Uterine smooth muscle cell (primary cell): ENCODE measurements around the gene APLP1. TPM values are rescaled to one million over a fixed set of nuclear protein-coding genes. Genes with fewer than 3 reads are reported as not detected.

Source experiments
- total RNA-seq: library from RNA; depleted of rRNA; stranded (reverse); fragments of >200 nt; gene quantifications from 2 replicates; pipeline ENCODE4 v1.2.3, GENCODE V29; 2014

APLP1 gene
- total RNA-seq = 3.5 and 6.7 TPM in 2 replicates

DNA sequence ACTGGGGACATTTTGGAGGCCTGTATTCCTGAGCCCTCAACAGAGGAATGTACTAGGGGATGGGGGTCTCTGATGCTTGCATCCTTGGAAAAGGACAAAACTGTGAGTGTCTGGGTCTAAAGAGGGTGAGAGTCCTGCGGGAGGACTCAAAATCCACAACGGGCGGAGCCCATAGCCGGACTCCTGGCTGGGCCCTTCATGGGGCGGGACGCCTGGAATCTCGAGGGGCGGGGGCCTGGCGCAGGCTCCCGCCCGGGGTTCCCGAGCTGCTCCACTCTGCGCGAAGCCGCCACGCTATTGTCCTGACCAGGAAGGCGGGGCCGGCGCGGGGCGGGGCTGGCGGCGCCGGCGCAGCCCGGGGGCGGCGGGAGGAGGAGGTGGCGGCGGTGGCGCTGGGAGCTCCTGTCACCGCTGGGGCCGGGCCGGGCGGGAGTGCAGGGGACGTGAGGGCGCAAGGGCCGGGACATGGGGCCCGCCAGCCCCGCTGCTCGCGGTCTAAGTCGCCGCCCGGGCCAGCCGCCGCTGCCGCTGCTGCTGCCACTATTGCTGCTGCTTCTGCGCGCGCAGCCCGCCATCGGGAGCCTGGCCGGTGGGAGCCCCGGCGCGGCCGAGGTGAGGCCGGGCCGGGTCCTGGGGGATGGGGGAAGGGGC is at the start of gene APLP1:
TSS of gene APLP1 (plus strand) at position 403 of the 651 bp plus-strand sequence. CDS start at position 466, 63 bp downstream.

DNA sequence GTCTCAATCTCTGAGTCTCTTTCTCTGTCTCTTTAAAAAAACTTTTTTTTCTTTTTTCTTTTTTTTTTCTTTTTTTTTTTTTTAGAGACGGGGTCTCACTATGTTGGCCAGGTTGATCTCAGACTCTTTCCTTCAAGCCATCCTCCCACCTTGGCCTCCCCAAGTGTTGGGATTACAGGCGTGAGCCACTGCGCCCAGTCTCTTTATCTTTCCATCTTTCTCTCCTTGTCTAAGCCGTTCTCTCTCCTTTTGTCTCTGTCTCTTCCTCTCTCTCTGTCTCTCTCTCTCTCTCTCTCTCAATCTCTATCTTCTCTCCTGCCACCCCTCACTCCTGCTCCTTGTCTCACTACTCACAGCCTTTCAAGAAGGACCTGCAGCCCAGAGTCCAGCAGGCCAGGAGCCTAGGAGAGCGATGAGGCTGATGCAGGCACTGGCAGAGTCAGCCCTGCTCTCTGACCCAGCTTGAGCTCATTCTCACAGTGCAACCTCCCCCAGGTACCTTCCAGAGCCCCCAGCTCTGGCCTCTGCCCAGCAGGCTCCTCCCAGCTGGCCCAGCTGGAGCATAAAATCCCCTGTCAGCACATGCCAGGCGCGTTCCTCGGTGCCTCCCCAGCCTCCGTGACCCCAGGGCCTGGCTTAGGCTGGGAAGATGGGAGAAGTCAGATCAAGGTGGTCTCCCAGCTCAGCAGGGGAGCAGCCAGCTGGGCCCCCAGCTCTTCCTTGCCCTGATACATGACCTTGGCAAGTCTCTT is 16.2 kb upstream of the APLP1 start, which contains the start of gene NPHS1:
TSS of gene NPHS1 (minus strand) at position 476 of the 752 bp plus-strand sequence. CDS start 667 bp downstream, outside the sequence.

DNA sequence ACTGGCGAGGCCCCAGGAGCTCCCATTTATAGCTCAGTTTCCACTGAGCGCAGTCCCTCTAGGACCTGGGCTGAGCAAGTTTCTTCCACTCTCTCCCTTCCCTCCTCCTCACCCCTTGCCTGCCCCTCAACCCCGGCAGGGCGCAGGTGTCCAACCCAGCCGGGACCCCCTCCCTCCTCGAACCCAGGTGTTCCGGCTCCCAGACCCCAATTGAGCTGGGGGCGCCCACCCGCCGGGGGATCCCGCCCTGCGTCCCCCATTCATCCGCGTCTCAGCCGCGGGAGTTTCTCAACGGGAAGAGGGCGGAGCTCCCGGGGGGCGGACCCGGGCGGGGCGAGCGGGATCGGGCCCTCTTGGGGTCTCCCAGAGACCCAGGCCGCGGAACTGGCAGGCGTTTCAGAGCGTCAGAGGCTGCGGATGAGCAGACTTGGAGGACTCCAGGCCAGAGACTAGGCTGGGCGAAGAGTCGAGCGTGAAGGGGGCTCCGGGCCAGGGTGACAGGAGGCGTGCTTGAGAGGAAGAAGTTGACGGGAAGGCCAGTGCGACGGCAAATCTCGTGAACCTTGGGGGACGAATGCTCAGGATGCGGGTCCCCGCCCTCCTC is 11.7 kb upstream of the APLP1 start, which contains the start of gene KIRREL2:
TSS of gene KIRREL2 (plus strand) at position 366 of the 604 bp plus-strand sequence. CDS start at position 575, 209 bp downstream.

DNA sequence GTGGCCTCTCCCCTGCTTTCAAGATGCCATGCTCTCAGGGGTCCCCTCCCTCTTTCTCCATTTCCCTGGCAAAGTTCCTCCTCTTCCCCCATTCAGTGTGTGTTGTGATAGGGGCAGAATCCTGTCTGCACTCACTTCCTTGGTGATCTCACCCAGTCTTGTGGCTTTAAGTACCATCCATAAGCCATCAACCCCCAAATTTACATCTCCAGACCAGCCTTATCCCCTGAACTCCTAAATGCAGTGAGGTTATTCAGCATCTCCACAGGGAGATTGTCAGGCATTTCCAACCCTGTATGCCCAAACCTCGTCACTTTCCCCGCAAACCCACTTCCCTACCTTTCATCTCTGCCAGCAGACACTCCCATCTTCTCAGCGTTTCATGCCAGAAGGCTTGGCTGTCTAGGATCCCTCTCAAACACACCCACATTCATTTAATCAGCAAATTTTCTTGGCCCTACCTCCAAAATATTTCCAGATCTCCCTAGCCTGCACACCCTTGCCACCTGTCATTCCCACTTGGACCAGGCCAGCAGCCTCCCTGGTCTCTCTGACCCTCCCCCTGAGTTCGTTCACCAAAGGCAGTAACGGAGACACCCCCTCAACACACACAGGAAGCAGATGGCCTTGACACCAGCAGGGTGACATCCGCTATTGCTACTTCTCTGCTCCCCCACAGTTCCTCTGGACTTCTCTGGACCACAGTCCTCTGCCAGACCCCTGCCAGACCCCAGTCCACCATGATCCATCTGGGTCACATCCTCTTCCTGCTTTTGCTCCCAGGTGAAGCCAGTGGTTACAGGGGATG is 33.7 kb downstream of the APLP1 start, which contains the start of gene HCST:
TSS of gene HCST (plus strand) at position 676 of the 808 bp plus-strand sequence. CDS start at position 741, 65 bp downstream.

DNA sequence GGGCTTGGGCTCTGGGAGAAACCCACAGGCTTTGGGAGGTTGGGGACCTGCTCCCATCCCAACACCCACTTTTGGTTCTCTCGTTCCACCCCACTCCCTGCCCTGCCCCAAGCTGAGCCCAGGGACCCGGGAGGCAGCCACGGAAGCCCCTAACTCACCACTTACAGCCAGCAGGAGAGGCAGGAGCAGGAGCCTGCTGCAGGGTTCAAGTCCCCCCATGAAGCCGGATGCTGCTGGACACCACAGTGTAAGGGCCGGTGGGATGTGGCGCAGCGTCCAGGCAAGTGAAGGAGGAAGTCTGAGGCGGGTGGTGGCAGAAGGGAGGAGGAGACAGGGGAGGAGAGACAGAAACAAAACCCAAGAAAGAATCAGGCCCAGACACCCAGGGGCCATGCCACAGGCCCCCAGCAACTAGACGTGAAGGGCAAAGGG is 39.7 kb downstream of the APLP1 start, which contains the start of gene TYROBP:
TSS of gene TYROBP (minus strand) at position 286 of the 432 bp plus-strand sequence. CDS start at position 219, 67 bp downstream.

Other genes starting within 250 kb of the APLP1 start
- gene RBM42, start 239.5 kb upstream of the APLP1 start, total RNA-seq = 41.0 and 49.0 TPM in 2 replicates
- gene ETV2, start 226.8 kb upstream of the APLP1 start, total RNA-seq = 0.11 and 0.50 TPM in 2 replicates
- 324 and 362 TPM in 2 replicates for gene COX6B1, start 220.3 kb upstream of the APLP1 start, total RNA-seq
- gene UPK1A, start 202.1 kb upstream of the APLP1 start, total RNA-seq = not detected in 2 replicates
- not detected in 2 replicates for gene ZBTB32, start 164.0 kb upstream of the APLP1 start, total RNA-seq
- gene KMT2B, start 150.6 kb upstream of the APLP1 start, total RNA-seq = 7.5 TPM in 2 replicates
- gene IGFLR1, start 126.1 kb upstream of the APLP1 start, total RNA-seq = 0.62 and 0.66 TPM in 2 replicates
- gene U2AF1L4, start 123.2 kb upstream of the APLP1 start, total RNA-seq = 6.1 and 8.9 TPM in 2 replicates
- 8.6 and 12.1 TPM in 2 replicates for gene PSENEN, start 122.9 kb upstream of the APLP1 start, total RNA-seq
- gene LIN37, start 120.0 kb upstream of the APLP1 start, total RNA-seq = 12.2 and 16.5 TPM in 2 replicates
- gene HSPB6, start 111.5 kb upstream of the APLP1 start, total RNA-seq = 49.6 and 161 TPM in 2 replicates
- 6.1 and 7.9 TPM in 2 replicates for gene PROSER3, start 110.4 kb upstream of the APLP1 start, total RNA-seq
- gene ARHGAP33, start 93.0 kb upstream of the APLP1 start, total RNA-seq = 6.2 and 11.7 TPM in 2 replicates
- not detected in 2 replicates for gene PRODH2, start 55.7 kb upstream of the APLP1 start, total RNA-seq
- gene NPHS1, start 16.1 kb upstream of the APLP1 start, total RNA-seq = under 0.01 TPM in 1 of 2 replicates, not detected in the other
- gene KIRREL2, start 11.7 kb upstream of the APLP1 start, total RNA-seq = not detected in 2 replicates
- 5.6 and 9.9 TPM in 2 replicates for gene NFKBID, start 32.0 kb downstream of the APLP1 start, total RNA-seq
- 0.22 and 1.5 TPM in 2 replicates for gene HCST, start 34.0 kb downstream of the APLP1 start, total RNA-seq
- not detected in 2 replicates for gene TYROBP, start 39.7 kb downstream of the APLP1 start, total RNA-seq
- 1.7 and 2.4 TPM in 2 replicates for gene LRFN3, start 67.8 kb downstream of the APLP1 start, total RNA-seq
- 9.6 and 11.1 TPM in 2 replicates for gene SDHAF1, start 126.6 kb downstream of the APLP1 start, total RNA-seq
- 0.25 TPM in 1 of 2 replicates, not detected in the other for gene SYNE4, start 140.2 kb downstream of the APLP1 start, total RNA-seq
- gene ALKBH6, start 145.6 kb downstream of the APLP1 start, total RNA-seq = 15.9 and 20.0 TPM in 2 replicates
- 5.4 and 12.6 TPM in 2 replicates for gene CLIP3, start 164.3 kb downstream of the APLP1 start, total RNA-seq
- gene THAP8, start 185.7 kb downstream of the APLP1 start, total RNA-seq = 2.4 and 3.9 TPM in 2 replicates
- gene WDR62, start 186.3 kb downstream of the APLP1 start, total RNA-seq = 6.1 and 16.3 TPM in 2 replicates
- not detected in 2 replicates for gene OVOL3, start 242.6 kb downstream of the APLP1 start, total RNA-seq
- 43.2 TPM in 2 replicates for gene POLR2I, start 246.3 kb downstream of the APLP1 start, total RNA-seq
- gene TBCB, start 246.9 kb downstream of the APLP1 start, total RNA-seq = 240 and 342 TPM in 2 replicates